Stimulated activated CD4-positive, alpha-beta T cell treated with anti-CD3 and anti-CD28 coated beads, Interleukin-1b, Interleukin-23, amount 100 ng/mL, for 48 hours (primary cell): ENCODE results near the gene PRKCB.
"Not testable (repeated sequence)": the region's sequence is repeated elsewhere in the genome, so short reads cannot be mapped to it uniquely, and the experiment has no call there.

Source experiments
- DNase-seq: peaks from one replicate; pipeline ENCODE4 v3.0.0-alpha.2; 2020

The PRKCB gene

GRCh38 chr16:24010440-24011089 is 174.8 kb downstream of the PRKCB start:
- peak; percentile 80 for DNase-seq

- DNase-seq: no peak
Observed at GRCh38 chr16:24011237-24011636, 175.5 kb downstream of the PRKCB start.

GRCh38 chr16:24013054-24013636 is 177.4 kb downstream of the PRKCB start:
- no peak for DNase-seq

GRCh38 chr16:24013864-24014645 is 178.3 kb downstream of the PRKCB start:
- peak; percentile 59 for DNase-seq

GRCh38 chr16:24014955-24015354 is 179.2 kb downstream of the PRKCB start:
- not testable (repeated sequence) for DNase-seq

- no peak for DNase-seq
Observed at GRCh38 chr16:24015923-24016322, 180.1 kb downstream of the PRKCB start.

DNA sequence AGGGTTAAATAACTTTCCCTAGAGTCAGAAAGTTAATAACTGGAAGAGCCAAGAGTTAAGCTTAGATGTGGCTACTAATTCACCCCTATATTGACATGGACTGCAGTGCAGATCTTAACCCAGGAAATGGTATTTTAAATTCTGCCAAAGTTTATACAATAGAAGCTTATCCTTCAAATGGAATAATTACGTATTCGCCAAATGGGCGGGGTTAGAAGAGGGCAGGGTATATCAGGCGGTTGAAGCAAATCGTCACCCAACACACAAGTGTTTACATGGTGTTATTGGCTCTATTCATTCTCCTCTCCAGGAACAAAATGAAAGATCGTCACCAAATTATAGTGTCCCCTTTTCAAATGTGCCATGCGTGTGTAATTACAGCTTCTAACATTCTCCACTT is 182.7 kb downstream of the PRKCB start:
- DNase-seq: no peak

- no peak for DNase-seq
Observed at GRCh38 chr16:24022797-24023196, 187.0 kb downstream of the PRKCB start.

DNA sequence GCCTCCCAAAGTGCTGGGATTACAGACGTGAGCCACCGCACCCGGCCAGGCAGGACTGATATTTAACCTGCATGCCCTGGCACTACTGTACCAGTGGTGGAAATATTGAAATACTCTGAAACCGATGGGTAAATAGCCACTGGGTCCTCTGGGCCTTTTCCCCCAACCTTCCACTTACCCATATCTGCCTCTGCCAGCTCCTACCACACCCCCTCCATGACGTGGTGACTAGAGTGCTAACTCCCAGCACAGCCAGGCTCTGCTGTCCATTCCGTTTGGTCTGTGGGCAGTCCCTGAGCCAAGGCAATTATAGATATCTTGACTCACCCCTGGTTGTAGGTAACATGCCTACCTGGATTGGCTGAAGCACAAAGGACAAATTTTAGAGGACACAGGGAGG is 187.8 kb downstream of the PRKCB start:
- DNase-seq: no peak

DNA sequence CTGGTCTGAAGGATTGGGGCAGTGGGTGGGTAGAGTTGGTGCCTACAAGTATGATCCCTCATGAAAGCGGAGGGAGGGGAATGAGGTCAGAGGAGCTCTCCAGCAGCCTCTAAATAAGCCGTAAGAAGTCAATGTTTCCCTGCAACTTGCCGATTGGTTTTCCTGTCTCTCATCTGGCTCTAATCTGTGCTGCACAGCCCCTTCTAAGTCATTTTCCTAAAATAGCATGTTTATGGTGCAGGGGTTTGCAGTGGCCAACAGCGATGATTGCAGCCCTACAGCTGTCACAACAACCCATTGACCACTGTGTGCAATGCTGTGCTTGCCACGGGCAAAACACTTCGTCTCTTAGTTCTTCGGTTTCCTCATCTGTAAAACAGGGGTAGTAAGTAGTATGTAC is 189.2 kb downstream of the PRKCB start:
- no peak for DNase-seq

GRCh38 chr16:24027466-24027865 is 191.7 kb downstream of the PRKCB start:
- DNase-seq: no peak

DNA sequence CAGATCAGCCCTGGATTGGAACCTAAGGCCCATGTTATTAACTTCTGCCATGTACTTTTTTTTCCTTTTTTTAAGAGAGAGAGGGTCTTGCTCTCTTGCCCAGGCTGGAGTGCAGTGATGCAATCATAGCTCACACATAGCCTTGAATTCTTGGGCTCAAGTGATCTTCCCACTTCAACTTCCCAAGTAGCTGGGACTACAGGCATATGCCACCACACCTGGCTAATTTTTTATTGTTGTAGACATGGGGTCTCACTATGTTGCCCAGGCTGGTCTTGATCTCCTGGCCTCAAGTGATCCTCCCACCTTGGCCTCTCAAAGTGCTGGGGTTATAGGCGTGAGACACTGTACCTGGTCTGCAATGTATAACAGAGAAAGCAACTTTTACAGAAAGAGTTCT is 194.1 kb downstream of the PRKCB start:
- not testable (repeated sequence) for DNase-seq

DNA sequence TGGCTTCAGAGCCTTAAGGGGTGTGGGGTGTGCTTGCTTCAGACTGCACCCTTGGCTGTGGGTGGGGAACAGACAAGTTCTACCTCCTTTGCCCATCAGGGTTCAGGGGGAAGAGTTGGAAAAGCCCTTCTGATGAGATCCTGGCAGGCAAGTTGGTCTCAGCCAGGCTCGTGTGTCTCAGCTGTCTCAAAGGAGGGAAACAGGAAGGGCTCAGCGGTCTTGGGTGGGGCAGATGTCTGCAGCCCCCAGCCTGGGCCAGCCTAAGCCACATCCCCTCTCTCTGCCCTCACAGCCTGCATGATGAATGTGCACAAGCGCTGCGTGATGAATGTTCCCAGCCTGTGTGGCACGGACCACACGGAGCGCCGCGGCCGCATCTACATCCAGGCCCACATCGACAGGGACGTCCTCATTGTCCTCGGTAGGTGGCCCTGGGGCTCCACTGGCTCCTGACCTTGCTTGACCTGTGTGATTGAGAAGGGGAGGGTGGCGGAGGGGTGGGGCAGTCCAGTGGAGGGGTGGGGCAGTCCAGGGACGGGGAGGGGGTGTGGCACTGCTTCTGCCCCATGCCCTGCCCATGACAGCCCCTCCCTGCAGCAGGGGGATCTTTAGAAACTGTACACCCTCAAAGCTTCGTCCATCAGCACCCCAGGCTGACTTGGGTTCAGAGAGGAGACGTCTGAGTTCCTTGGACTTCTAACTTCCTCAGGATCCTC is 199.5 kb downstream of the PRKCB start:
- DNase-seq: no peak

DNA sequence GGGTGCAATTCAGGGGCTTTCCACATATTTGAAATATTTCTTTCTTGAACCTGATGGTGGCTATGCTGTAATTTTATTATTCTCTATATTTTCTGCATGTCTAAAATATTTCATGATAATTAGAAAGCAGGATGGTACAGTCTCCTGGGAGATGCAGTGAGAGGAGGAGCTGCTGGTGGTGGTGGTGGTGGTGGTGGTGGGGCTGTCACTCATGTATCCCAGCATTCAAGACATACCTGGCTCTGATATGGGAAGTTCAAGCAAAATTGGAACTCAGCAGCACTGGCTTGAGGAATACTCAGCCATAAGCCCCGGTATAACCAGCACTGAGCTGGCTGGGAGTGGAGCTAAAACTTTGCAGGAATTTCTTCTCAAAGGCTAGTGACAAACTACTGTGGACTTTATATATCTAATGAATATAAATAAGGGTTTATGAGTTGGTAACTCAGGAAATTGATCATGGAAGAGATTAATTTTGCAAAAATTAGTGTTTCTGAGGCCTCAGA is 200.3 kb downstream of the PRKCB start:
- no peak for DNase-seq

- DNase-seq: no peak
Observed at GRCh38 chr16:24036614-24037013, 200.8 kb downstream of the PRKCB start.

- DNase-seq: no peak
Observed at GRCh38 chr16:24037335-24037734, 201.6 kb downstream of the PRKCB start.

- DNase-seq: peak; percentile 81
Observed at GRCh38 chr16:24041834-24042631, 206.2 kb downstream of the PRKCB start.

DNA sequence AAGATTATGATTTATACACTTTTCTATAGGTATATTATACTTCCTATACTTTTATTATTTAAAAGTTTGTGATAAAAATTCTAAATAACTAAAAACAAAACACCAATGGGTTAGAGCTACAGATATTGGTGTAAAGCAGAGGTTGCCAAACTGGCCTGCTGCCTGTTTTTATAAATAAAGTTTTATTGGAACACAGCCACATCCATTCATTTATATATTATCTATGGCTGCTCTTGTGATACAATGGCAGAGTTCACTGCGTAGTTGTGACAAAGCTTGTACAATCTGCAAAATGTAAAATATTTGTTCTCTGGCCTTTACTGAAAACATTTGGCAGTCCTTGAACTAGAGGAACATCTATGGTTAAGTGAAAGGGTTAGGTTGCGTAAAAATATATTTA is 208.7 kb downstream of the PRKCB start:
- DNase-seq: no peak

DNA sequence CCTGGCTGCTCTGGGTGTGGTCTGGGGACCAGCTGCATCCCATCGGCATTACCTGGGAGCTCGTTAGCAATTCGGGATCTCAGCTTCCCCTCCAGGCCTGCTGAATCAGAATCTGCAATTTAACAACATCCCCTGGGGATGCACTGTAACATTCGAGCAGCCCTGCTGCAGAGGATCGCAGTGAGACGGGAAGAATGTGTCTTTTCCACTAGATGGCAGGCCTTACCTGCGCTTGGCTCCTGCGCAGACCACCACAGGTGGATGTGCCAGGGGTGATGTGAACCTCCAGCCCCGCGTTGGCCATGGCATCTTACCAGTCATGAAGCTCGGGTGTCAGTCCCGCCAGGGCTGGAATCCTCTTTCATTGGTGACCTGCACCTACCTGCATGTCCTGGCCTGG is 209.9 kb downstream of the PRKCB start:
- DNase-seq: no peak

- no peak for DNase-seq
Observed at GRCh38 chr16:24046442-24046841, 210.7 kb downstream of the PRKCB start.

DNA sequence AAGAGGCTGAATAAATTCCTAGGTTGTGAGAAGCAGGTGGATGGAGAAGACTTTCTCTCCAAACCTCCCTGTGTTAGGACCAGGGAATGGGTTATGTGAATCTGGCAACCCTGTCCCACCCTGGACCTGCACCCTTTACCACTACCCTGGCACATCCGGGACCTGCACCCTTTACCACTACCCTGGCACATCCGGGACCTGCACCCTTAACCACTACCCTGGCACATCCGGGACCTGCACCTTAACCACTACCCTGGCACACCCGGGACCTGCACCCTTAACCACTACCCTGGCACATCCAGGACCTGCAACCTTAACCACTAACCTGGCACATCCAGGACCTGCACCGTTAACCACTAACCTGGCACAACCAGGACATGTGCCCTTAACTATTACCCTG is 213.3 kb downstream of the PRKCB start:
- DNase-seq: no peak

GRCh38 chr16:24051125-24051524 is 215.3 kb downstream of the PRKCB start:
- no peak for DNase-seq
